HepG2 (cell line): ENCODE data around the gene TMC2. TPM values are rescaled to one million over a fixed set of nuclear protein-coding genes. Genes with fewer than 3 reads are reported as not detected.

Source experiments
- GABPB1 ChIP-seq: IDR thresholded peaks from 2 replicates; pipeline ENCODE4 v1.6.1; 2016; ENCODE audit warnings: mild to moderate bottlenecking, missing genetic modification reagents, moderate library complexity, missing compliant biosample characterization
- IKZF4 ChIP-seq: sonication (generic); formaldehyde crosslinking; IDR thresholded peaks from 2 replicates; pipeline ENCODE4 v1.5.1; 2020; ENCODE audit warnings: borderline replicate concordance, mild to moderate bottlenecking, low read depth, missing genetic modification reagents; ENCODE audit errors: not compliant biosample characterization
- KMT2B ChIP-seq: IDR thresholded peaks from 2 replicates; pipeline ENCODE4 v1.6.1; 2016; ENCODE audit warnings: missing genetic modification reagents, missing compliant biosample characterization
- MAX ChIP-seq: IDR thresholded peaks from 2 replicates; pipeline ENCODE4 v1.6.1; 2012; ENCODE audit warnings: inconsistent platforms
- PRDM15 ChIP-seq: sonication (generic); formaldehyde crosslinking; IDR thresholded peaks from 2 replicates; pipeline ENCODE4 v1.4.0; 2020; ENCODE audit warnings: missing genetic modification reagents
- RFX1 ChIP-seq: fragments of 450-650 bp; IDR thresholded peaks from 2 replicates; pipeline ENCODE4 v1.6.1; 2017
- SNAPC2 ChIP-seq: sonication (generic); formaldehyde crosslinking; IDR thresholded peaks from 2 replicates; pipeline ENCODE4 v1.8.1; 2022; ENCODE audit warnings: mild to moderate bottlenecking, missing genetic modification reagents
- TCF12 ChIP-seq, 2 experiments: fragments of 450-650 bp in 1 of 2; sonication (generic) in 1 of 2; formaldehyde crosslinking in 1 of 2; IDR thresholded peaks; 2 replicates each; pipeline versions ENCODE4 v1.6.1 to v1.8.0; 2017 to 2022; ENCODE audit warnings: antibody characterized with exemption in 1 of 2, mild to moderate bottlenecking in 1 of 2, missing genetic modification reagents in 1 of 2, moderate library complexity in 1 of 2
- ZBTB10 ChIP-seq: sonication (generic); formaldehyde crosslinking; IDR thresholded peaks from 2 replicates; pipeline ENCODE4 v1.4.0; 2020; ENCODE audit warnings: missing genetic modification reagents, borderline replicate concordance
- ZBTB3 ChIP-seq: sonication (generic); formaldehyde crosslinking; IDR thresholded peaks from 2 replicates; pipeline ENCODE4 v1.4.0; 2020; ENCODE audit warnings: low read depth, mild to moderate bottlenecking, moderate library complexity, missing genetic modification reagents, borderline replicate concordance
- ZBTB33 ChIP-seq: sonication (generic); formaldehyde crosslinking; IDR thresholded peaks from 2 replicates; pipeline ENCODE4 v1.4.0; 2020; ENCODE audit warnings: missing genetic modification reagents
- ZMAT3 ChIP-seq: sonication (generic); formaldehyde crosslinking; conservative IDR thresholded peaks from 2 replicates; pipeline ENCODE4 v1.7.0; 2021; ENCODE audit warnings: missing genetic modification reagents
- ZNF350 ChIP-seq: sonication (generic); formaldehyde crosslinking; IDR thresholded peaks from 2 replicates; pipeline ENCODE4 v1.4.0; 2020; ENCODE audit warnings: mild to moderate bottlenecking, low read depth, missing genetic modification reagents, borderline replicate concordance
- ZNF563 ChIP-seq: sonication (generic); formaldehyde crosslinking; IDR thresholded peaks from 2 replicates; pipeline ENCODE4 v1.8.0; 2022; ENCODE audit warnings: mild to moderate bottlenecking, moderate library complexity, missing genetic modification reagents
- ZNF619 ChIP-seq: sonication (generic); formaldehyde crosslinking; IDR thresholded peaks from 2 replicates; pipeline ENCODE4 v1.4.0; 2020; ENCODE audit warnings: mild to moderate bottlenecking, missing genetic modification reagents
- ZNF670 ChIP-seq: sonication (generic); formaldehyde crosslinking; IDR thresholded peaks from 2 replicates; pipeline ENCODE4 v1.8.0; 2022; ENCODE audit warnings: mild to moderate bottlenecking, missing genetic modification reagents, borderline replicate concordance
- ZNF691 ChIP-seq: sonication (generic); formaldehyde crosslinking; IDR thresholded peaks from 2 replicates; pipeline ENCODE4 v1.4.0; 2020; ENCODE audit warnings: missing genetic modification reagents, low read depth, mild to moderate bottlenecking, borderline replicate concordance
- ZSCAN30 ChIP-seq: sonication (generic); formaldehyde crosslinking; IDR thresholded peaks from 2 replicates; pipeline ENCODE4 v1.5.0; 2020; ENCODE audit warnings: mild to moderate bottlenecking, missing genetic modification reagents
- ZZZ3 ChIP-seq: sonication (generic); formaldehyde crosslinking; IDR thresholded peaks from 2 replicates; pipeline ENCODE4 v1.4.0; 2020; ENCODE audit warnings: missing genetic modification reagents, mild to moderate bottlenecking, borderline replicate concordance
- polyA plus RNA-seq, 8 experiments: library from polyadenylated mRNA; depleted of rRNA in 3 of 8; stranded (reverse) in 7 of 8; unstranded in 1 of 8; fragments of >200 nt; fragmentation: Illumina TruSeq in 4 of 8; extraction: Trizol in 4 of 8; gene quantifications; 2 replicates each; pipeline versions ENCODE4 v1.2.1 to v1.2.3, GENCODE V29; 2011 to 2016; ENCODE audit warnings: low read depth in 4 of 8, missing spikeins in 1 of 8, mixed read lengths in 1 of 8; ENCODE audit not compliant: insufficient read depth in 1 of 8
- total RNA-seq, 5 experiments: library from RNA; depleted of rRNA; stranded (reverse); fragments of >200 nt; fragmentation: Illumina TruSeq; extraction: Trizol; gene quantifications; 2 replicates each; pipeline ENCODE4 v1.2.3, GENCODE V29; 2016; ENCODE audit warnings: low read depth in 1 of 5

Gene TMC2
- total and polyA plus RNA-seq, 2 of the 13 experiments (the other 11 are each of a cell fraction or from before 2014, with no cell fraction given) = not detected

GRCh38 chr20:2523919-2524708, 12.3 kb upstream of the TMC2 start (continued):
- TF ChIP-seq ZNF691 = peak; percentile 95
- peak; percentile 68; the same call in 1 of the 2 replicates for TF ChIP-seq KMT2B (CRISPR knock-in tag)
- no peak for TF ChIP-seq ZMAT3 (CRISPR knock-in tag)
- no peak for TF ChIP-seq ZBTB3 (CRISPR knock-in tag)
- peak; percentile 85; the same call in 1 of the 2 replicates for TF ChIP-seq ZNF563 (CRISPR knock-in tag)
- TF ChIP-seq ZNF619 (CRISPR knock-in tag) = no peak
- no peak for TF ChIP-seq SNAPC2 (CRISPR knock-in tag)
- TF ChIP-seq MAX = peak; percentile 22
- TF ChIP-seq ZNF670 = no peak
- no peak for TF ChIP-seq TCF12 (IDR thresholded peaks at IDR 0.05)
- TF ChIP-seq TCF12 (CRISPR knock-in tag; IDR thresholded peaks at IDR 0.05) = no peak
- no peak for TF ChIP-seq RFX1
- peak; percentile 88 for TF ChIP-seq GABPB1 (CRISPR knock-in tag)
- TF ChIP-seq IKZF4 (CRISPR knock-in tag) = no peak
- TF ChIP-seq ZBTB33 (CRISPR knock-in tag) = peak; percentile 32; the same call in 1 of the 2 replicates
- peak; percentile 80; the same call in 1 of the 2 replicates for TF ChIP-seq ZZZ3 (CRISPR knock-in tag)
- TF ChIP-seq PRDM15 (CRISPR knock-in tag) = no peak
- TF ChIP-seq ZSCAN30 (CRISPR knock-in tag) = no peak
- no peak for TF ChIP-seq ZBTB10
- TF ChIP-seq ZNF350 (CRISPR knock-in tag) = 0 out of 2 replicates have a peak, but pooled peaks have one; percentile 50
